Measurements from ENCODE around the gene LIFR.

DNA sequence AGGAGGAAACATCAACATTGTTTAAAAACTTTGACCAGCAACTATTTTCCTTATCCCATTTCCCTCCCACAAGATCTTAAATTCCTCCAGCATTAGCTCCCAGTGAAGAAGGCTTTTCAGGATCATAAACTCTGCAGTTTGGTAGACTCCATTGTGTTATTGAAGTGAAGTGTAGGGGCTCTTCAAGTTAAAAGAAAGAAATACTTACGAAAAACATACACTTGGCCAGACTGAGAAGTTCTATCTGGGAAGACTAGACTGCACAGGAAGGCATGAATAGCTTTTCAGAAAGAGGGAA lies 22.3 kb downstream of the LIFR start:
- TF ChIP-seq, protein P1, sequence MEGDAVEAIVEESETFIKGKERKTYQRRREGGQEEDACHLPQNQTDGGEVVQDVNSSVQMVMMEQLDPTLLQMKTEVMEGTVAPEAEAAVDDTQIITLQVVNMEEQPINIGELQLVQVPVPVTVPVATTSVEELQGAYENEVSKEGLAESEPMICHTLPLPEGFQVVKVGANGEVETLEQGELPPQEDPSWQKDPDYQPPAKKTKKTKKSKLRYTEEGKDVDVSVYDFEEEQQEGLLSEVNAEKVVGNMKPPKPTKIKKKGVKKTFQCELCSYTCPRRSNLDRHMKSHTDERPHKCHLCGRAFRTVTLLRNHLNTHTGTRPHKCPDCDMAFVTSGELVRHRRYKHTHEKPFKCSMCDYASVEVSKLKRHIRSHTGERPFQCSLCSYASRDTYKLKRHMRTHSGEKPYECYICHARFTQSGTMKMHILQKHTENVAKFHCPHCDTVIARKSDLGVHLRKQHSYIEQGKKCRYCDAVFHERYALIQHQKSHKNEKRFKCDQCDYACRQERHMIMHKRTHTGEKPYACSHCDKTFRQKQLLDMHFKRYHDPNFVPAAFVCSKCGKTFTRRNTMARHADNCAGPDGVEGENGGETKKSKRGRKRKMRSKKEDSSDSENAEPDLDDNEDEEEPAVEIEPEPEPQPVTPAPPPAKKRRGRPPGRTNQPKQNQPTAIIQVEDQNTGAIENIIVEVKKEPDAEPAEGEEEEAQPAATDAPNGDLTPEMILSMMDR (IDR thresholded peaks at IDR 0.05; ENCODE audit: poor library complexity): no peak
- TF ChIP-seq EZH2phosphoT487 (IDR thresholded peaks at IDR 0.05; ENCODE audit: low read depth, severe bottlenecking, unreplicated experiment) (no peak), EZH2 (IDR thresholded peaks at IDR 0.05; ENCODE audit: borderline replicate concordance) (no peak)

Measured in hepatocyte (in vitro differentiated cells).